ENCODE results near the gene SIK2.

DNA sequence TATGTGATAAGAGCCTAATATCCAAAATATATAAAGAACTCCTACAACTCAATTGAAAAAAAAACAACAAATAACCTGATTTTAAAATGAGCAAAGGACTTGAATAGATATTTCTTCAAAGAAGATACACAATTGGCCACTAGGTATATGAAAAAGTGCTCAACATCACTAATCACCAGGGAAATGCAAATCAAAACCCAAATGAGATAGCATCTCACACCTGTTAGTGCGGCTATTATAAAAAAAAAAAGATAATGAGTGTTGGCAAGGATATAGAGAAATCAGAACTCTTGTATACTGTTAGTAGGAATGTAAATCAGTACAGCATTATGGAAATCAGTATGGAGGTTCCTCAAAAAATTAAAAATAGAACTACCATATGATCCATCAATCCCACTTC is 5.9 kb upstream of the SIK2 start:
- TF ChIP-seq CTCF (IDR thresholded peaks at IDR 0.05; ENCODE audit: insufficient read depth, low read length): no peak
- TF ChIP-seq POLR2AphosphoS5 (IDR thresholded peaks at IDR 0.05; ENCODE audit: low read depth): no peak
- no peak for TF ChIP-seq GABPA (IDR thresholded peaks at IDR 0.05; ENCODE audit: low read depth)
- TF ChIP-seq, protein P1, sequence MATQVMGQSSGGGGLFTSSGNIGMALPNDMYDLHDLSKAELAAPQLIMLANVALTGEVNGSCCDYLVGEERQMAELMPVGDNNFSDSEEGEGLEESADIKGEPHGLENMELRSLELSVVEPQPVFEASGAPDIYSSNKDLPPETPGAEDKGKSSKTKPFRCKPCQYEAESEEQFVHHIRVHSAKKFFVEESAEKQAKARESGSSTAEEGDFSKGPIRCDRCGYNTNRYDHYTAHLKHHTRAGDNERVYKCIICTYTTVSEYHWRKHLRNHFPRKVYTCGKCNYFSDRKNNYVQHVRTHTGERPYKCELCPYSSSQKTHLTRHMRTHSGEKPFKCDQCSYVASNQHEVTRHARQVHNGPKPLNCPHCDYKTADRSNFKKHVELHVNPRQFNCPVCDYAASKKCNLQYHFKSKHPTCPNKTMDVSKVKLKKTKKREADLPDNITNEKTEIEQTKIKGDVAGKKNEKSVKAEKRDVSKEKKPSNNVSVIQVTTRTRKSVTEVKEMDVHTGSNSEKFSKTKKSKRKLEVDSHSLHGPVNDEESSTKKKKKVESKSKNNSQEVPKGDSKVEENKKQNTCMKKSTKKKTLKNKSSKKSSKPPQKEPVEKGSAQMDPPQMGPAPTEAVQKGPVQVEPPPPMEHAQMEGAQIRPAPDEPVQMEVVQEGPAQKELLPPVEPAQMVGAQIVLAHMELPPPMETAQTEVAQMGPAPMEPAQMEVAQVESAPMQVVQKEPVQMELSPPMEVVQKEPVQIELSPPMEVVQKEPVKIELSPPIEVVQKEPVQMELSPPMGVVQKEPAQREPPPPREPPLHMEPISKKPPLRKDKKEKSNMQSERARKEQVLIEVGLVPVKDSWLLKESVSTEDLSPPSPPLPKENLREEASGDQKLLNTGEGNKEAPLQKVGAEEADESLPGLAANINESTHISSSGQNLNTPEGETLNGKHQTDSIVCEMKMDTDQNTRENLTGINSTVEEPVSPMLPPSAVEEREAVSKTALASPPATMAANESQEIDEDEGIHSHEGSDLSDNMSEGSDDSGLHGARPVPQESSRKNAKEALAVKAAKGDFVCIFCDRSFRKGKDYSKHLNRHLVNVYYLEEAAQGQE (IDR thresholded peaks at IDR 0.05; ENCODE audit: insufficient replicate concordance, low read depth): no peak
- TF ChIP-seq SPI1 (IDR thresholded peaks at IDR 0.05; ENCODE audit: borderline replicate concordance, low read depth): no peak
